Stimulated activated CD4-positive, alpha-beta T cell treated with anti-CD3 and anti-CD28 coated beads, TNF-alpha, amount 100 ng/mL, for 4 hours (primary cell): ENCODE data around the gene CRYBG2.

ENCODE experiments used
- DNase-seq, 3 experiments: peaks; one replicate each; pipeline ENCODE4 v3.0.0-alpha.2; 2020; ENCODE audit warnings: low read depth in 3 of 3

Gene CRYBG2

DNA sequence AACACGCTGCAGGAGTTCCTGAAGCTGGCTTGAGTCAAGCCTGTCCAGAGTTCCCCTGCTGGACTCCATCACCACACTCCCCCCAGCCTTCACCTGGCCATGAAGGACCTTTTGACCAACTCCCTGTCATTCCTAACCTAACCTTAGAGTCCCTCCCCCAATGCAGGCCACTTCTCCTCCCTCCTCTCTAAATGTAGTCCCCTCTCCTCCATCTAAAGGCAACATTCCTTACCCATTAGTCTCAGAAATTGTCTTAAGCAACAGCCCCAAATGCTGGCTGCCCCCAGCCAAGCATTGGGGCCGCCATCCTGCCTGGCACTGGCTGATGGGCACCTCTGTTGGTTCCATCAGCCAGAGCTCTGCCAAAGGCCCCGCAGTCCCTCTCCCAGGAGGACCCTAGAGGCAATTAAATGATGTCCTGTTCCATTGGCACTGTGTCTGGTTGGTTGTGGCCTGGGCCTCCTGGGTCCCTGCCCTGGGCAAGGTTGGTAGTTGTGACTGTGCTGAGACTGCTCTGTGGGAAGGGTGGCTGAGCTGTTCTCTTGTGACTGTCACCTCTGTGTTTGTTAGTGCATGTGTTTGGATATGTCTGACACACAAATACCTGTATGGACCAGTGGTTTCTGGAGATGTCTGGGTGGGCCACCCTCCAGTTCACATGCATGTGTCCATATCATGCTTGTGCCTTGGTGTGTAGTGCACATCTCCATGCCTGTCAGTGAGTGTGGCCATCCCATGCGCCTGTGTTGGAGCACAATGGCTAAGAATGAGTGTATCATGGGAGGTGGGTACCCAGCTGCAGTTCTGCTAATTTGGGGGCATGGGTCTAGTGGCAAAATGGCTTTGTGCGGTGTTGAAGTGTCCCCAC, 72.6 kb downstream of the CRYBG2 start:
- no peak for DNase-seq

DNA sequence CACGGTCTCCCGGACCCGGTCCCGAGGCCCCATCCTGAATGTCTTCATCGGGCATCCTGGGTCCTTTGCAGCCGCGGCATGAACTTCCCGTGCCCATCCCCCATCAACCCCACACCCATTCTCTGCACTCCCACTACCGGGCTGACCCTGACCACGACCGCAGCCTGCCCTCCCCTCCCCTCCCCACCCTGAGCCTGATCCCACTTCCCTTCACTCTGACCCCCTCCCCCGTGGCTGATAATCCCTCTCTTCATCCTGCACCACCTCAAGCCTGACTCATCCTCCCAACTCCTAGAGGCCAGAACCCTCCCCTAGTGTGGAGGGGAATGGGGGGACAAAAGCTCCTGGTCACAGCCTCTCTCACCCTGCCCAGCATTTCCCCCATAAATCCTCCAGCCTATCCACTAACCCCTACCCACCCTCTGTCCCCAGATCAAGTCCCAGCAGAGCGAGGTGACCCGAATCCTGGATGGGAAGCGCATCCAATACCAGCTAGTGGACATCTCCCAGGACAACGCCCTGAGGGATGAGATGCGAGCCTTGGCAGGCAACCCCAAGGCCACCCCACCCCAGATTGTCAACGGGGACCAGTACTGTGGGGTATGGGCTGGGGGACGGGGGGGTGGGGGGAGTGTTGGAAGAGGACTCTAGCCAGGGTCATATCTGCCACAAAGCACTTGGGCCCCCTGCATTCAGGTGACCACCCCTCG, 73.4 kb downstream of the CRYBG2 start:
- DNase-seq = no peak

DNA sequence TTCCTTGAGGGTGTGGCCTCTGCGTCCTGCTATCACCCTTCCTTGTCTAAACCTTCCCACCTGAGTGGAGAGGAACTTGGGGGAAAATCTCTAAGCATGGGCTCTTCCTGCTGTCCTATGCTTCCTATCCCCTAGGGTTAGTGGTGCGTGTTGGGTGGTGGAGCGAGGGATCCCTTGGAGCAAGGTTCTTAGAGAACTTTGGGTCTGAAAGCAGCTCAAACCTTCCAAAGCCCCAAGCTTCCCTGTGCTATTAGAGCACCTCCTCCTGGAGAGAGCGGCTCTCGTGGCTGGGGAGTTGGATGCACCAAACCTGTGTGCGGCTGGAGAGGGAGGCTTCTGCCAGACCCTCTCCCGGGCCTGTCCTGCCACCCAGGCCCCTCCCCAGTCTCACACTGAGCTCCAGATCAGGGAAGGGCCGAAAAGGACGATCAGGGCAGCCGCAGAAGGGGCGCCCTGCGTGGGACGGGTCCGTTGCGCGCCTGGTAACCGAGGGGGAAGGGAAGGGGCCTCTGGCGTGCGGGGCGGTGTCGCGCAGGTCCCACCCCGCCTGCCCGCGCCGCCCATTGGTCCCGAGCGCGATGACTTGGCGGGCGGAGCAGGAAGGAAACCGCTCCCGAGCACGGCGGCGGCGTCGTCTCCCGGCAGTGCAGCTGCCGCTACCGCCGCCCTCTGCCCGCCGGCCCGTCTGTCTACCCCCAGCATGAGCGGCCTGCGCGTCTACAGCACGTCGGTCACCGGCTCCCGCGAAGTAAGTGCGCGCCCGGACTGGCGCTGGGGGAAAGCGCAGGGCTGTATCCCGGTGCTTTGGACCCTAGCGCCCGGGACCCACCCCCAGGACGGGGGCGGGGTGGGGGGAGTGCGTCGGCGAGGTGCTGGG, 74.2 kb downstream of the CRYBG2 start, which contains the start of gene SH3BGRL3:
TSS of gene SH3BGRL3 (plus strand) at position 631 of the 877 bp plus-strand sequence. CDS start at position 701, 70 bp downstream.
- peak in 2 of 3 experiments; percentile 68 to 70 for DNase-seq

DNA sequence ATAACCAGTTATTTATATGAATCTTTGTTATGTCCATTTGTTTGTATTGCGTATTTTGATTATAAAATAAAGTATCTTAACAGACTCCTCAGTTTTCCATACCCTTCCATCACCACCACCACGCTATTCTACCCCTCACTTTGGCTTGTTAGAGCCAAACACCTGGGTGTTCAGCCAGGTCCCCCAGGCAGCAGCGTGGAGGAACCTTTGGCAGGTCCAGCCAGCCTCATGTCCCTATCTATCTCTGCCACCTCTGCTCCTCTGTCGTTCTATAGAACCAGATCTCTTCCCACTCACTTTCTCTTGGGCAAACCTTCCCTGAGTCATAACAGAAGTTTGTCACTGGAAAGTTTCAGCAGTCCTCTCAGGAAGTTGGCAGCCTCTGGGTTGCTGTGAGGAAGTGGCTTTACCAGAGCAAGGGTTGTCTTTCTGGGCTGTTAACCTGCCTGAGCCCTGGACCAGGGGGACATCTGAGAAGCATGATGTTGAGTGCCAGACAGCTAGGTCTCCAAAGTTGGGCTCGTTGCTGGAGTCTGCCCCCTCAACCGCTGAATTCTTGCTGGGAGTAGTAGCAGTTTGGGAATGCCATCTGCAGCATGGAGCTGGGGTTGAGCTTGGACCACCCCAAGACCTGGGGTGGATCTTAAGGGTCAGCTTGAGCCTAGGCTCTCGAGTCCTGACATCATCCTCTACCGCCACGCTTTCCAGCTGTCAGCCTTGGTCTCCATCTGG, 75.0 kb downstream of the CRYBG2 start:
- no peak for DNase-seq

DNA sequence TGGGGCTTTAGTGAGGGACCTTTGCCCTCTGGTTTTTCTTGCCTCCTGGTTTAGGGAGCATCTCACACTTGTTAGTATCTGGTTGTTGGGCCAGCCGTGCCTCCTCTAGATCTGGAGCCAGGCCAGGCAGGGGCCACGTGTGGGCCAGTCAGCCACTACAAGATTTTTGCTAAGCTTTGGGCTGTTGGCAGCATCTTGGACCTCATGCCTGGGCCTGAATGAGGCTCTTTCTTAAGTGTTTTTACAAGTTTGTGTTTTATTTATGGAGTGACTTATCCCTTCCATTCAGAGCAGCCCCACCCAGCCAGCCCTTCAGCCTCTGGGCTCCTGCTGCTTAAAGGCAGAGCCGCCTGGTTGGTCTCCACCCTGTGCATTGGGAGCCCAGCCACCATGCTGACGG, 75.6 kb downstream of the CRYBG2 start:
- DNase-seq = no peak

DNA sequence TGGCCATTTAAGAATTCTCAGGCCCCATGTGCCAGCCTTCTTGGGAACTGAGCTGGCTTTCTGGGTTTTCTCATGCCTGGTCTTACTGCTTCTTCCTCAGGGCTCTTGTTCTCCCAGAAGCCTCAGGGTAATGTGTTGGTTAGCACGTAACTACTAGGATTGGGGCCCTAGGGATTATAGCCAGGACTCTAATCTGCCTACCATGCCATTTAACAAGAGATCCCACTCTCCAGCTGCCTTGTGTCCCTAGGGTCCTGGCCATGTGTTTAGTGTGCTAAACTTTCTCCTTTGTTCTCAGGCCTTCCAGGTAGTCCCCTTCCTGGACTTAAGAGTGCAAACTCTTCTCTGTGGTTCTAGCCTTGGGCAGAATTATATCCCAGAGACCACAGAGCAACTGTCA, 76.2 kb downstream of the CRYBG2 start:
- DNase-seq = no peak

DNA sequence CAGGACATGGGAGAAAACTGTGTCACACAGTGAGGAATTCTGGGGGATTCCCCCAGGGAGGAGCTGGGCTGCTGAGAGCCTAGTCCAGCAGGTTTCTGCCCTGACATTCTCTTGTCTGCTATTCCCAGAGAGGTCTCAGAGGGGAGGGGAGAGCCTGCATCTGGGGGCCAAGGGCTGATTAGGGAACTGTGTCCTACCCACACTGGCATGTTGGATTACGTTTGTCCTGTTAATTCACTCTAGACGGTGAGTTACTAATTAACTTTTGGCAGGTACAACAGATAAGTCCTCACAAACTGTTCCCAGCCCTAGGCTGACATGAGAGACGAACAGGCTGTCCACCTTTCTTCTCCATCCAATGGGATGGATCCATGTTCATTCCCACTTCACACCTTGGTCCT, 76.7 kb downstream of the CRYBG2 start:
- DNase-seq = no peak

DNA sequence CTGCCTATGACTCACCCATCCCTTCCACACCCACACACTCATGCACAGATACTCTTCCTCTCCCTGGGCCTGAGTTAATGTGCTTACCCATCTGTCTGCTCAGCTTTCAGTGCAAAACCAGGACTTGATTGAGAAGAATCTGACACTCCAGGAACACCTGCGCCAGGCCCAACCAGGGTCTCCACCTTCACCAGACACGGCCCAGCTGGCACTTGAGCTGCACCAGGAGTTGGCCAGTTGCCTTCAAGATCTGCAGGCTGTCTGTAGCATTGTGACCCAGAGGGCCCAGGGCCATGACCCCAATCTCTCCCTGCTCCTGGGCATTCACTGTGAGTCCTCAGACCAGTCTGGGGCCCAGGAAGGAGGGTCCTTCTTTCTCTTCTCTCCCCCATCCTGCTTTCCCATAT, 77.5 kb downstream of the CRYBG2 start:
- DNase-seq = no peak

DNA sequence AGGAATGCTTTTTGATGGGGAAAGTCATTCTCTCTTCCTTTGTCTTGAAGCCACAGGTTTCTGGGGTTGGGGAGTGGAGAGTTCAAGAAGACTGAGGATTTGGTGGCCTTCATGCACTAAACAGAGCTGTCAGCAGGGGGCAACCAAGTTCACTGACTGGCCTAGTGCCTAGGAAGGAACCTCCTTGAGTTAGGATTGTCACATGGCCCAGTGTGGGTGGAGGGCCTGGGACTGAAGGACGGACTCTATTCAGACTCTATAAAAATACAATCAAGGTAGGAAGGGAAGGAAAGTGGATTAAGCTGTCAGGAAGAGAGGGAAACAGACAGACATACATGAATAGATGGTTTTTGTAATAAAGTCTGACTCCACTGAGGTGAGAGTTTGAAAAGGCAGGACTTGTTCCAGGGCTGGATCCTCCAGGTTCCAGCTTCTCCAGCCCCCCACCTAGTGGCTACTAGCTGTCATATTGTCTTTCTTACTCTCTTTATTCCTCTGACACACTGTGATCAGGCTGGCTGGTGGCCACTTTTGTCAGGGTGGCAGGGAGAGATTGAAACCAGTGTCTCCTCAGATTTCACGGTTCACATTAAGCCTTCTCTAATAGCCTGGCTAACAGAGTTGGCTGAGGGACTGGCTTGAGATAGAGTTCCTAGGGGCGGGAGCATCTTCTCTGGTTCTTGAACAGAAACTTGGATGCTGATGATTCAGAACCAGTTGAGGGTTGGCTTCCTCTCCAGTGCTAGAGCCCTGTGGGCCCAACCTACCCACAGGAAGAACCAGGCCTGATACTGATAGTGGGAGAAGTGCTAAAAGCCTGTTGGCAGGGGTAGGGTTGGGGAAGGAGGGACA, 78.1 kb downstream of the CRYBG2 start:
- peak in 2 of 3 experiments; percentile 58 to 69 for DNase-seq

DNA sequence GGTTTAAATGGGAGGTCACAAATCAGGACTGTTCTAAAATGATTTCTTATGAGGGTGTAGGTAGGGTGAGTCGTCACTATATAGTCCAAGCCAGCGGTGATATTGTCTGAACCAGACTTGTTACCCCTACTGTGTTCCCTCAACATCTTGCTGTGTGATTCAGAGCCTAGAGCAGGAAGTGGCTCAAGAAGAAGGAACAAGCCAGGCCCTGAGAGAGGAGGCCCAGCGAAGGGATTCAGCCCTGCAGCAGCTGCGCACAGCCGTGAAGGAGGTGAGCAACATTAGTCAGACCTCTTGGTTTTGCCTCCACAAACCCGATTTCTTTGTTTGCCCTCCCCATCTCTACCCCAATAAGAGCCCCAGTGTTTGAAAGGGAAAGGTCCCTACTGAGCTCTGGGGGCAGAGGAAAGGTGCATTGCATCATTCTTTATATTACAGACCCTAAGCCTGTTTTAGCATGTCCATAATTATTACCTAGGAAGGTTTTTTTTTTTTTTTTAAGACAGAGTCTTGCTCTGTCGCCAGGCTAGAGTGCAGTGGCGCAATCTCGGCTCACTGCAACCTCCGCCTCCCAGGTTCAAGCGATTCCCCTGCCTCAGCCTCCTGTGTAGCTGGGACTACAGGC, 79.0 kb downstream of the CRYBG2 start:
- no peak for DNase-seq
